H1 (cell line): ENCODE data around the gene HDAC2. TPM values are rescaled to one million over a fixed set of nuclear protein-coding genes. Genes with fewer than 3 reads are reported as not detected.

Experiments
- CTCF ChIA-PET: fragments of 300-600 bp; sonication (Branson Sonifier 250); formaldehyde crosslinking; loops from one replicate; lab custom pipeline; 2021; ENCODE audit not compliant: partially characterized antibody; lab: Charles Lee
- POLR2A ChIA-PET: fragments of 300-600 bp; sonication (Branson Sonifier 250); formaldehyde crosslinking; loops from one replicate; lab custom pipeline; 2021; ENCODE audit warnings: inconsistent platforms; ENCODE audit not compliant: partially characterized antibody; lab: Charles Lee
- DNase-seq, 2 experiments: peaks; one replicate each; pipeline versions ENCODE4 v3.0.0 to v3.0.0-alpha.2; 2010 to 2022; ENCODE audit warnings: low spot score in 2 of 2, low read depth in 1 of 2, mixed read lengths in 1 of 2
- FAIRE-seq: peaks from 2 replicates; lab custom pipeline; 2011; peaks lifted over from hg19 to GRCh38; lab: Jason Lieb, UNC
- H2AFZ ChIP-seq: 2 replicates; pipeline ENCODE4 v1.8.1; 2012; ENCODE audit warnings: low read length, inconsistent platforms
- H2AK5ac ChIP-seq: 2 replicates; pipeline ENCODE4 v1.6.1; 2013; ENCODE audit warnings: low read depth, low read length
- H2BK120ac ChIP-seq: replicated peaks from 2 replicates; pipeline ENCODE3; 2013; ENCODE audit warnings: low read depth, low read length, inconsistent platforms
- H2BK12ac ChIP-seq: 2 replicates; pipeline ENCODE4 v1.6.1; 2013; ENCODE audit warnings: low read depth, low read length
- H2BK15ac ChIP-seq: 2 replicates; pipeline ENCODE4 v1.6.1; 2013; ENCODE audit warnings: low read length
- H2BK20ac ChIP-seq: 2 replicates; pipeline ENCODE4 v1.6.1; 2013; ENCODE audit warnings: low read length
- H2BK5ac ChIP-seq: 2 replicates; pipeline ENCODE4 v1.6.1; 2013; ENCODE audit warnings: low read depth, low read length
- H3K14ac ChIP-seq: 2 replicates; pipeline ENCODE4 v1.6.1; 2013; ENCODE audit warnings: inconsistent platforms; ENCODE audit not compliant: insufficient read length
- H3K18ac ChIP-seq: 2 replicates; pipeline ENCODE4 v1.6.1; 2013; ENCODE audit warnings: low read length; ENCODE audit errors: extremely low read depth
- H3K23ac ChIP-seq: 2 replicates; pipeline ENCODE4 v1.6.1; 2013; ENCODE audit warnings: inconsistent platforms; ENCODE audit not compliant: insufficient read length
- H3K23me2 ChIP-seq: 2 replicates; pipeline ENCODE4 v1.6.1; 2013; ENCODE audit warnings: low read depth, low read length
- H3K27ac ChIP-seq: 2 replicates; pipeline ENCODE4 v1.6.1; 2011; ENCODE audit warnings: low read depth, low read length, inconsistent platforms
- H3K27me3 ChIP-seq, 4 experiments: replicated peaks in 1 of 4; 1 replicate in 1 of 4; 2 replicates in 3 of 4; pipeline versions ENCODE4 v1.6.1 to v1.8.1; 2011 to 2013; ENCODE audit warnings: low read length in 3 of 4, mild to moderate bottlenecking in 3 of 4, inconsistent platforms in 2 of 4, mixed read lengths in 2 of 4, moderate library complexity in 1 of 4; ENCODE audit not compliant: control insufficient read depth in 3 of 4, insufficient read depth in 3 of 4; ENCODE audit errors: extremely low read depth in 1 of 4
- H3K36me3 ChIP-seq, 4 experiments: 2 replicates each; pipeline versions ENCODE4 v1.6.1 to v1.8.1; 2011 to 2013; ENCODE audit warnings: mild to moderate bottlenecking in 4 of 4, low read length in 3 of 4, moderate library complexity in 2 of 4, control low read depth in 1 of 4, inconsistent platforms in 1 of 4; ENCODE audit not compliant: insufficient read depth in 4 of 4, control insufficient read depth in 2 of 4
- H3K4ac ChIP-seq: replicated peaks from 2 replicates; pipeline ENCODE3; 2013; ENCODE audit warnings: low read length, low read depth, mixed read lengths, inconsistent platforms; ENCODE audit not compliant: insufficient read length
- H3K4me1 ChIP-seq, 4 experiments: replicated peaks in 1 of 4; 1 replicate in 1 of 4; 2 replicates in 3 of 4; pipeline versions ENCODE4 v1.6.1 to v1.8.1; 2011 to 2013; ENCODE audit warnings: low read length in 3 of 4, inconsistent platforms in 2 of 4, mixed read lengths in 1 of 4; ENCODE audit not compliant: insufficient read depth in 4 of 4, control insufficient read depth in 3 of 4
- H3K4me2 ChIP-seq, 2 experiments: 2 replicates each; pipeline versions ENCODE4 v1.6.1 to v1.8.1; 2011 to 2013; ENCODE audit warnings: low read depth in 2 of 2, low read length in 2 of 2, control low read depth in 1 of 2, inconsistent platforms in 1 of 2, mild to moderate bottlenecking in 1 of 2; ENCODE audit not compliant: insufficient read depth in 1 of 2
- H3K4me3 ChIP-seq, 4 experiments: fragments of 200-600, 300-600 bp in 1 of 4; sonication (generic), shearing (Covaris generic), sonication (Bioruptor Twin) in 1 of 4; 2 replicates each; pipeline versions ENCODE4 v1.5.1 to v1.8.1; 2011 to 2016; ENCODE audit warnings: low read length in 4 of 4, low read depth in 3 of 4, control low read depth in 2 of 4, inconsistent platforms in 2 of 4, mild to moderate bottlenecking in 2 of 4, mixed read lengths in 1 of 4, moderate library complexity in 1 of 4; ENCODE audit not compliant: insufficient read depth in 2 of 4; ENCODE audit errors: extremely low read depth in 1 of 4
- H3K56ac ChIP-seq: replicated peaks from 2 replicates; pipeline ENCODE3; 2013; ENCODE audit warnings: low read depth, mild to moderate bottlenecking, mixed read lengths, low read length, inconsistent platforms; ENCODE audit not compliant: insufficient read length
- H3K79me1 ChIP-seq: 2 replicates; pipeline ENCODE4 v1.6.1; 2013; ENCODE audit warnings: low read depth, low read length, control low read depth
- H3K79me2 ChIP-seq, 2 experiments: 2 replicates each; pipeline versions ENCODE4 v1.6.1 to v1.8.1; 2012 to 2013; ENCODE audit warnings: low read length in 2 of 2, mild to moderate bottlenecking in 2 of 2, inconsistent platforms in 1 of 2; ENCODE audit not compliant: insufficient read depth in 2 of 2, control insufficient read depth in 1 of 2
- H3K9ac ChIP-seq, 4 experiments: replicated peaks in 1 of 4; 1 replicate in 1 of 4; 2 replicates in 3 of 4; pipeline versions ENCODE4 v1.6.1 to v1.8.1; 2011 to 2013; ENCODE audit warnings: low read depth in 3 of 4, low read length in 3 of 4, control low read depth in 2 of 4, mild to moderate bottlenecking in 2 of 4, moderate library complexity in 2 of 4, inconsistent platforms in 1 of 4; ENCODE audit errors: extremely low read depth in 1 of 4
- H3K9me3 ChIP-seq, 2 experiments: 2 replicates each; pipeline versions ENCODE4 v1.6.1 to v1.8.1; 2012 to 2013; ENCODE audit warnings: mild to moderate bottlenecking in 2 of 2, moderate library complexity in 2 of 2, control low read depth in 1 of 2, inconsistent platforms in 1 of 2, low read depth in 1 of 2, low read length in 1 of 2, mixed read lengths in 1 of 2; ENCODE audit not compliant: insufficient read depth in 2 of 2
- H4K20me1 ChIP-seq, 2 experiments: replicated peaks in 1 of 2; 2 replicates each; pipeline versions ENCODE3 to v1.8.1; 2011 to 2013; ENCODE audit warnings: inconsistent platforms in 2 of 2, low read length in 2 of 2, mild to moderate bottlenecking in 1 of 2; ENCODE audit not compliant: insufficient read depth in 2 of 2, control insufficient read depth in 1 of 2
- H4K5ac ChIP-seq: 2 replicates; pipeline ENCODE4 v1.6.1; 2013; ENCODE audit warnings: low read length, low read depth, mixed read lengths, inconsistent platforms; ENCODE audit not compliant: insufficient read length
- H4K8ac ChIP-seq: 2 replicates; pipeline ENCODE4 v1.8.0; 2013; ENCODE audit warnings: mild to moderate bottlenecking, moderate library complexity, low read length, inconsistent platforms; ENCODE audit not compliant: insufficient read depth; ENCODE audit errors: extremely low read depth
- H4K91ac ChIP-seq: replicated peaks from 2 replicates; pipeline ENCODE3; 2013; ENCODE audit warnings: low read length, mixed read lengths, inconsistent platforms; ENCODE audit not compliant: insufficient read length
- SIX5 ChIP-seq: IDR thresholded peaks from 2 replicates; pipeline ENCODE4 v1.6.1; 2011; ENCODE audit warnings: mild to moderate bottlenecking, low read depth, low read length
- WGBS, 2 experiments: shearing (Covaris generic) in 1 of 2; methylation state at CpG; one replicate each; pipeline versions ENCODE4 v1.1.6 to v1.1.7; 2013 to 2015; ENCODE audit warnings: low lambda C conversion rate in 2 of 2, mixed read lengths in 2 of 2, inconsistent platforms in 1 of 2, low coverage in 1 of 2, missing lambda C conversion rate in 1 of 2; ENCODE audit not compliant: insufficient replicate concordance in 2 of 2, insufficient coverage in 1 of 2, insufficient read length in 1 of 2; ENCODE audit errors: extremely low coverage in 1 of 2, missing lambda C conversion rate in 1 of 2; 5-methylcytosine and 5-hydroxymethylcytosine counted together
- polyA plus RNA-seq, 7 experiments: library from polyadenylated mRNA; depleted of rRNA in 3 of 7; stranded (reverse) in 5 of 7; unstranded in 2 of 7; fragments of >200 nt in 5 of 7; fragments of 200-250 nt in 2 of 7; gene quantifications; 1 replicate in 5 of 7; 2 replicates in 1 of 7; 4 replicates in 1 of 7; pipeline versions ENCODE4 v1.2.1 to v1.2.3, GENCODE V29; 2011 to 2013; ENCODE audit warnings: missing spikeins in 2 of 7, mixed read lengths in 2 of 7
- total RNA-seq: library from RNA; stranded (reverse); fragmentation: NEBNext Ultra II Directional; extraction: Animal tissue kit (Norgen Biotek cat#: 25700); gene quantifications from 2 replicates; pipeline ENCODE4 v1.2.1, GENCODE V29; 2021

Gene HDAC2
- total and polyA plus RNA-seq, 2 of the 8 experiments (the other 6 are each of a cell fraction or from before 2014, with no cell fraction given): 323 to 374 TPM

DNA sequence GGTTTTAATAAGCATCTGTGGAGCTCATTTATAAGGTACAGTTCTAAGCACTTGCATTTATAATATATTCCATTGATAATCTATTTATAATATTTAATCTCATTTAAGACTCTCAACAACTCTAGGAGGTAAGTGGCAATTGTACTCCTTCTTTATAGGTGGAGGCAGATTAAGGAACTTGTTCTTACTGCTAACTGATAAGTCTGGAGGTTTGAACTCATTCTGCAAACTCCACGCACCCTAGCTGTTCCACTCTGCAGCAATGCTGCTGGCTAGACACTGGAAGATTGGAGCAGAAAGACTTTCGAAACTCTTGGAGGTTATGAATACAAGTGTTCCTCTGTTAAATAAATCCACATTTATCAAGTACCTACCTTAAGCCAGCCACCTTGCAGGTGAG is 793 bp upstream of the HDAC2 start:
- Histone ChIP-seq H3K4me3 (peak overlapping the region in 3 of 4 experiments; percentile 84 to 99 (median 88); a peak in 6 of 8 replicates), H3K23ac (no peak overlapping the region), H3K4me2 (peak overlapping the region; percentile 75 to 88; a peak in 3 of 4 replicates), H3K9ac (no peak overlapping the region), H3K36me3 (no peaks in the 10 kb centered on the region), H4K5ac (peak overlapping the region; percentile 10), H3K4ac (no peak overlapping the region), H2BK5ac (no peak overlapping the region), H2AFZ (no peak overlapping the region), H2BK20ac (no peak overlapping the region), H3K79me2 (peaks cover 39 to 46% of the 10 kb centered on the region in 2 experiments), H4K8ac (no peak overlapping the region), H3K14ac (no peak overlapping the region), H2AK5ac (no peak overlapping the region), H3K9me3 (no peaks in the 10 kb centered on the region), H2BK12ac (no peak overlapping the region), H3K23me2 (peaks cover 4% of the 10 kb centered on the region), H3K4me1 (peaks cover 0 to 9% (median 3%) of the 10 kb centered on the region in 4 experiments; a peak in 2 of 7 replicates), H4K20me1 (peaks cover 7 to 8% of the 10 kb centered on the region in 2 experiments), H3K56ac (no peak overlapping the region), H3K18ac (no peak overlapping the region), H3K27ac (no peak overlapping the region), H4K91ac (no peak overlapping the region), H3K27me3 (peaks cover 0 to 3% (median 1%) of the 10 kb centered on the region in 4 experiments; a peak in 2 of 7 replicates), H3K79me1 (no peaks in the 10 kb centered on the region), H2BK15ac (no peak overlapping the region), H2BK120ac (no peak overlapping the region)
- CTCF ChIA-PET: interaction anchor here (1.0 to 1.8 kb wide), 3 partner anchors 9 to 137 kb away, joined by 4 to 9 read pairs (median 5); no protein-coding TSS in a partner anchor
- DNase-seq (no peak), FAIRE-seq (no peak)
- WGBS, 2 experiments: 92% methylated on average over 2 of the region's 2 CpGs; no CpG with 5 or more reads in 1 of the 2 experiments
- POLR2A ChIA-PET: interaction anchor here (0.6 to 4.6 kb wide), 6 partner anchors 9 to 906 kb away, joined by 3 to 26 read pairs (median 7); no protein-coding TSS in a partner anchor
- no peak for TF ChIP-seq SIX5
